ENCODE data around the gene UBE3B.

DNA sequence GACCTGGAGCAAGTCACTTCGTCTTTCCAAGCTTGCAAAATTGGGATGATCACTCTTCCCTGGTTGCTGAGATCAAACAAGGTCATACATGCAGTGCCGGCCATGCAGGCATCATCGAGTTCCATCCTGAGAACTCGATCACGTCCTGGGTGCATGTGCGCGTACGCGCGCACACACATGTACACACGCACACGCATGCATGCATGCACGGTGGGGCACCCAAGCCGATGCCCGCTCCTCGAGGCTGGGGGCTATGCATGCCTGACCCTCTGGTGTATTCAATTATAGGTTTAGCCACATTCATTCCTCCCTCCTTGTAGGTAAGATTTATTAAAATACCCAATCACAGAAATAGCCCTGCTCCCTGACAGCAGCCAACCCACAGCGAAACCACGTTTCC is 69.9 kb downstream of the UBE3B start:
- TF ChIP-seq, protein P1, sequence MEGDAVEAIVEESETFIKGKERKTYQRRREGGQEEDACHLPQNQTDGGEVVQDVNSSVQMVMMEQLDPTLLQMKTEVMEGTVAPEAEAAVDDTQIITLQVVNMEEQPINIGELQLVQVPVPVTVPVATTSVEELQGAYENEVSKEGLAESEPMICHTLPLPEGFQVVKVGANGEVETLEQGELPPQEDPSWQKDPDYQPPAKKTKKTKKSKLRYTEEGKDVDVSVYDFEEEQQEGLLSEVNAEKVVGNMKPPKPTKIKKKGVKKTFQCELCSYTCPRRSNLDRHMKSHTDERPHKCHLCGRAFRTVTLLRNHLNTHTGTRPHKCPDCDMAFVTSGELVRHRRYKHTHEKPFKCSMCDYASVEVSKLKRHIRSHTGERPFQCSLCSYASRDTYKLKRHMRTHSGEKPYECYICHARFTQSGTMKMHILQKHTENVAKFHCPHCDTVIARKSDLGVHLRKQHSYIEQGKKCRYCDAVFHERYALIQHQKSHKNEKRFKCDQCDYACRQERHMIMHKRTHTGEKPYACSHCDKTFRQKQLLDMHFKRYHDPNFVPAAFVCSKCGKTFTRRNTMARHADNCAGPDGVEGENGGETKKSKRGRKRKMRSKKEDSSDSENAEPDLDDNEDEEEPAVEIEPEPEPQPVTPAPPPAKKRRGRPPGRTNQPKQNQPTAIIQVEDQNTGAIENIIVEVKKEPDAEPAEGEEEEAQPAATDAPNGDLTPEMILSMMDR (IDR thresholded peaks at IDR 0.05): no peak
- TF ChIP-seq EZH2 (IDR thresholded peaks at IDR 0.05) (no peak), EZH2phosphoT487 (IDR thresholded peaks at IDR 0.05) (no peak)
